IMR-90 (cell line): ENCODE measurements around the gene CYTH4. TPM values are rescaled to one million over a fixed set of nuclear protein-coding genes. Genes with fewer than 3 reads are reported as not detected.

Source experiments
- ATAC-seq: fragments of 200-7000 bp; cut with Tn5 transposase; 2 replicates; pipeline ENCODE4 v1.9.1; 2020; ENCODE audit warnings: low read depth, mild to moderate bottlenecking, moderate library complexity
- BruUV-seq: library from RNA; stranded (reverse); fragments of 400-500 nt; replicated peaks from 2 replicates; lab custom pipeline; 2021; lab: Mats Ljungman, UMichigan
- CTCF ChIA-PET: fragments of 300-600 bp; formaldehyde crosslinking; extraction: SDS; loops from one replicate; lab custom pipeline; 2021; ENCODE audit warnings: antibody characterized with exemption; lab: Yijun Ruan, JAX
- POLR2A ChIA-PET: fragments of 300-600 bp; sonication (Branson Sonifier 250); formaldehyde crosslinking; loops from one replicate; lab custom pipeline; 2022; ENCODE audit warnings: antibody characterized with exemption; ENCODE audit not compliant: unreplicated experiment; lab: Charles Lee
- DNase-seq: peaks from one replicate; pipeline ENCODE4 v3.0.0; 2013
- H2AFZ ChIP-seq: replicated peaks from 2 replicates; pipeline ENCODE3; 2013; ENCODE audit warnings: low read length, mild to moderate bottlenecking; ENCODE audit not compliant: poor library complexity
- H2AK5ac ChIP-seq: 2 replicates; pipeline ENCODE4 v1.6.1; 2013; ENCODE audit warnings: low read depth, low read length, inconsistent platforms
- H2AK9ac ChIP-seq: replicated peaks from 2 replicates; pipeline ENCODE3; 2013; ENCODE audit warnings: mild to moderate bottlenecking, low read depth, low read length, moderate library complexity; ENCODE audit not compliant: poor library complexity
- H2BK120ac ChIP-seq: 2 replicates; pipeline ENCODE4 v1.6.1; 2013; ENCODE audit warnings: low read depth, low read length, inconsistent platforms
- H2BK15ac ChIP-seq: 3 replicates; pipeline ENCODE4 v1.6.1; 2013; ENCODE audit warnings: low read depth, low read length, inconsistent platforms
- H2BK20ac ChIP-seq: 2 replicates; pipeline ENCODE4 v1.6.1; 2013; ENCODE audit warnings: low read depth, mild to moderate bottlenecking, inconsistent platforms, low read length, moderate library complexity
- H2BK5ac ChIP-seq: 2 replicates; pipeline ENCODE4 v1.6.1; 2013; ENCODE audit warnings: mild to moderate bottlenecking, low read depth, low read length, inconsistent platforms; ENCODE audit not compliant: poor library complexity, severe bottlenecking
- H3K14ac ChIP-seq: replicated peaks from 2 replicates; pipeline ENCODE4 v1.6.1; 2013; ENCODE audit warnings: low read depth, low read length, inconsistent platforms
- H3K18ac ChIP-seq: 2 replicates; pipeline ENCODE4 v1.6.1; 2013; ENCODE audit warnings: low read depth, low read length, control low read depth
- H3K23ac ChIP-seq: 2 replicates; pipeline ENCODE4 v1.6.1; 2013; ENCODE audit warnings: low read depth, low read length, inconsistent platforms
- H3K27ac ChIP-seq: 2 replicates; pipeline ENCODE4 v1.5.1; 2013; ENCODE audit warnings: mild to moderate bottlenecking, control low read depth, low read length; ENCODE audit not compliant: insufficient read depth
- H3K27me3 ChIP-seq: 2 replicates; pipeline ENCODE4 v1.6.1; 2013; ENCODE audit warnings: low read length; ENCODE audit not compliant: control insufficient read depth, insufficient read depth
- H3K36me3 ChIP-seq: 2 replicates; pipeline ENCODE4 v1.6.1; 2013; ENCODE audit warnings: low read length, mixed read lengths; ENCODE audit not compliant: control insufficient read depth, insufficient read depth
- H3K4ac ChIP-seq: 2 replicates; pipeline ENCODE4 v1.6.1; 2013; ENCODE audit warnings: low read depth, low read length, inconsistent platforms
- H3K4me1 ChIP-seq: 2 replicates; pipeline ENCODE4 v1.6.1; 2013; ENCODE audit warnings: low read length, mixed read lengths; ENCODE audit not compliant: control insufficient read depth, insufficient read depth
- H3K4me2 ChIP-seq: 2 replicates; pipeline ENCODE4 v1.6.1; 2013; ENCODE audit warnings: low read depth, mild to moderate bottlenecking, control low read depth, low read length, moderate library complexity
- H3K4me3 ChIP-seq: 2 replicates; pipeline ENCODE4 v1.5.1; 2013; ENCODE audit warnings: low read depth, mild to moderate bottlenecking, control low read depth, low read length, moderate library complexity; ENCODE audit not compliant: insufficient read depth
- H3K56ac ChIP-seq: 2 replicates; pipeline ENCODE4 v1.6.1; 2013; ENCODE audit warnings: low read length, inconsistent platforms; ENCODE audit not compliant: insufficient read depth; ENCODE audit errors: extremely low read depth
- H3K79me1 ChIP-seq, 2 experiments: 2 replicates each; pipeline ENCODE4 v1.6.1; 2013; ENCODE audit warnings: low read length in 2 of 2, inconsistent platforms in 1 of 2, low read depth in 1 of 2
- H3K9ac ChIP-seq: 2 replicates; pipeline ENCODE4 v1.6.1; 2013; ENCODE audit warnings: low read depth, low read length, control low read depth
- H3K9me1 ChIP-seq: 2 replicates; pipeline ENCODE4 v1.6.1; 2013; ENCODE audit warnings: low read length, inconsistent platforms; ENCODE audit not compliant: insufficient read depth
- H3K9me3 ChIP-seq: 2 replicates; pipeline ENCODE4 v1.6.1; 2013; ENCODE audit warnings: low read length; ENCODE audit not compliant: control insufficient read depth, insufficient read depth
- H4K20me1 ChIP-seq: 2 replicates; pipeline ENCODE4 v1.6.1; 2013; ENCODE audit warnings: low read length, inconsistent platforms; ENCODE audit not compliant: insufficient read depth
- H4K5ac ChIP-seq: 2 replicates; pipeline ENCODE4 v1.6.1; 2013; ENCODE audit warnings: mild to moderate bottlenecking, low read depth, low read length, control low read depth
- H4K8ac ChIP-seq, 2 experiments: 2 replicates each; pipeline ENCODE4 v1.6.1; 2013; ENCODE audit warnings: low read depth in 2 of 2, low read length in 2 of 2, control low read depth in 1 of 2, inconsistent platforms in 1 of 2
- H4K91ac ChIP-seq: 2 replicates; pipeline ENCODE4 v1.6.1; 2013; ENCODE audit warnings: low read depth, low read length, inconsistent platforms; ENCODE audit not compliant: insufficient read depth
- CEBPB ChIP-seq: IDR thresholded peaks from 2 replicates; pipeline ENCODE4 v1.6.1; 2012; ENCODE audit warnings: low read depth, low read length, improper control_type of control experiment
- FOS ChIP-seq: fragments of 150-350 bp; IDR thresholded peaks from 2 replicates; pipeline ENCODE4 v1.6.1; 2016; ENCODE audit warnings: low read depth, low read length
- MAZ ChIP-seq: IDR thresholded peaks from 2 replicates; pipeline ENCODE4 v1.6.1; 2012; ENCODE audit warnings: low read depth, mild to moderate bottlenecking, low read length, improper control_type of control experiment, moderate library complexity, borderline replicate concordance
- MXI1 ChIP-seq: IDR thresholded peaks from 2 replicates; pipeline ENCODE4 v1.6.1; 2012; ENCODE audit warnings: low read depth, mild to moderate bottlenecking, low read length, moderate library complexity, borderline replicate concordance
- NFE2L2 ChIP-seq: fragments of 150-350 bp; IDR thresholded peaks from 2 replicates; pipeline ENCODE4 v1.6.1; 2016; ENCODE audit warnings: low read depth, mild to moderate bottlenecking, low read length
- POLR2A ChIP-seq: IDR thresholded peaks from 2 replicates; pipeline ENCODE4 v1.6.1; 2012; ENCODE audit warnings: mild to moderate bottlenecking, low read depth, low read length
- RAD21 ChIP-seq: IDR thresholded peaks from 2 replicates; pipeline ENCODE4 v1.6.1; 2012; ENCODE audit warnings: low read length, improper control_type of control experiment
- RCOR1 ChIP-seq: IDR thresholded peaks from 2 replicates; pipeline ENCODE4 v1.6.1; 2012; ENCODE audit warnings: mild to moderate bottlenecking, low read length, improper control_type of control experiment; ENCODE audit not compliant: insufficient replicate concordance
- RFX5 ChIP-seq: IDR thresholded peaks from 2 replicates; pipeline ENCODE4 v1.8.0; 2012; ENCODE audit warnings: low read depth, mild to moderate bottlenecking, low read length, moderate library complexity
- USF2 ChIP-seq: fragments of 150-350 bp; IDR thresholded peaks from 2 replicates; pipeline ENCODE4 v1.6.1; 2017; ENCODE audit warnings: mild to moderate bottlenecking, antibody characterized with exemption, low read length, low read depth
- WGBS, 2 experiments: methylation state at CpG; one replicate each; pipeline versions ENCODE4 v1.1.5 to v1.1.7; 2013; ENCODE audit warnings: missing lambda C conversion rate in 2 of 2; ENCODE audit not compliant: insufficient read length in 1 of 2; ENCODE audit errors: extremely low coverage in 2 of 2; 5-methylcytosine and 5-hydroxymethylcytosine counted together
- dilution Hi-C: fragments of 300-500 bp; cut with HindIII; formaldehyde crosslinking; loops from one replicate; pipeline ENCODE4 v1.14.3; 2018; ENCODE audit warnings: low sequenced_read_pairs; ENCODE audit not compliant: unreplicated experiment
- in situ Hi-C: fragments of 300-500 bp; cut with MboI; formaldehyde crosslinking; loops from 3 replicates; pipeline ENCODE4 v1.14.3; 2019; ENCODE audit warnings: low sequenced_read_pairs, inconsistent platforms, mixed read lengths
- intact Hi-C: fragments of 100-400 bp; cut with micrococcal nuclease; formaldehyde crosslinking; loops from 2 replicates; pipeline ENCODE4 v1.10.0; 2022
- polyA plus RNA-seq, 3 experiments: library from polyadenylated mRNA; depleted of rRNA; stranded (reverse); fragments of >200 nt; gene quantifications; 2 replicates each; pipeline ENCODE4 v1.2.3, GENCODE V29; 2012; ENCODE audit warnings: low replicate concordance in 1 of 3
- total RNA-seq: library from RNA; depleted of rRNA; stranded (reverse); fragments of >200 nt; gene quantifications from 2 replicates; pipeline ENCODE4 v1.2.3, GENCODE V29; 2012
- TF ChIP-seq, protein P1 (sequence below): conservative IDR thresholded peaks from 2 replicates; pipeline ENCODE4 v1.5.1; 2012; ENCODE audit warnings: mild to moderate bottlenecking, low read depth, low read length, improper control_type of control experiment

CYTH4 gene
- total and polyA plus RNA-seq, 2 of the 4 experiments (the other 2 are of a cell fraction) = 0.36 to 0.55 TPM

GRCh38 chr22:37344735-37345449, 62.6 kb downstream of the CYTH4 start (continued):
- no peak for TF ChIP-seq USF2

DNA sequence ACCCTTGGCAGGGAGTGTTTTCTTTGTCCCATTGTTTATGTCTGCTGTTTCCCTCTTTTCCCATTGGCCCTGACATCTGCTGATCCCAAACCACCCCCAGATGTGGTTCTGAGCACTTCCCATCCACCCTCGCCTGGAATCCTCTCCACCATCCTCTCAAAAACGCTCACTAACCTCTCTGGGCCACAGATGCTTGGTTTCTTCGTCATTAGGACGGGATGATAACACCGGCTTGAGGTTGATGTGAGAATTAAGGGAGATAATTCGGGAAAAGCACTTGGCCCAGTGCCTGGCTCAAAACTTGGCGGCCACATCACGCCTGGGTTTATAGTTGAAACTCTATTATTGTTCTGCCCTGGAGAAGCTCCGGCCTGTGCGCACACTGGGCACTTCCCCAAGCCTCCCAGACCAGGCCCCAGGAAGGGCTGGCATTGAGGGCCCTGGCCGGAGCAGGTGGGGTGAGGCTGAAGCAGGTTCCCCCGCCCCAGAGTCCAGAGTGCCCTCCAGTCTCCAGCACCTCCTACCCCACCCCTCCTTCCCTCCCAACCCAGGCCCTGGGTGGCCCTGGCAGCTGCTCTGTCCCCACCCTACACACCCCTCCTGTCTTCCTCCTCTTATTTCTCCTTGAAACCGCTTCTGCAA, 63.7 kb downstream of the CYTH4 start:
- Histone ChIP-seq H2BK5ac (peak overlapping the region; percentile 40), H4K8ac (peak overlapping the region in 1 of 2 experiments; percentile 63; a peak in 1 of 4 replicates), H3K27ac (peak overlapping the region; percentile 21; the same call in 1 of the 2 replicates), H3K9me1 (peaks cover 8% of the 10 kb centered on the region), H2BK120ac (peak overlapping the region; percentile 50), H3K18ac (no peak overlapping the region), H4K91ac (peak overlapping the region; percentile 43), H3K4me3 (no peak overlapping the region), H2AK9ac (no peak overlapping the region), H3K27me3 (peaks cover 8% of the 10 kb centered on the region), H2BK20ac (peak overlapping the region; percentile 6; the same call in 1 of the 2 replicates), H3K14ac (no peak overlapping the region), H2AFZ (peak overlapping the region; percentile 0), H3K23ac (no peak overlapping the region), H3K36me3 (no peaks in the 10 kb centered on the region), H3K4me2 (no peak overlapping the region), H4K20me1 (no peaks in the 10 kb centered on the region), H3K4me1 (peaks cover 12% of the 10 kb centered on the region), H3K9me3 (no peaks in the 10 kb centered on the region), H3K9ac (no peak overlapping the region), H4K5ac (0 out of 2 replicates have a peak overlapping the region, but pooled peaks have one; percentile 8), H3K4ac (peak overlapping the region; percentile 63), H2BK15ac (0 out of 3 replicates have a peak overlapping the region, but pooled peaks have one; percentile 66), H3K79me1 (no peaks in the 10 kb centered on the region), H3K56ac (no peak overlapping the region), H2AK5ac (no peak overlapping the region; the same call in 1 of the 2 replicates)
- ChIA-PET CTCF (no interaction called here), POLR2A (no interaction called here)
- WGBS, 2 experiments = no CpG with 5 or more reads among the region's 13 CpGs
- ATAC-seq (peak; percentile 95), DNase-seq (peak; percentile 97)
- intact Hi-C loops (no loop called here), in situ Hi-C loops (no loop called here), dilution Hi-C loops (no loop called here)
- no TSS peak for BruUV-seq
- peak; percentile 80 for TF ChIP-seq RCOR1
- no peak for TF ChIP-seq MXI1
- TF ChIP-seq, protein P1, sequence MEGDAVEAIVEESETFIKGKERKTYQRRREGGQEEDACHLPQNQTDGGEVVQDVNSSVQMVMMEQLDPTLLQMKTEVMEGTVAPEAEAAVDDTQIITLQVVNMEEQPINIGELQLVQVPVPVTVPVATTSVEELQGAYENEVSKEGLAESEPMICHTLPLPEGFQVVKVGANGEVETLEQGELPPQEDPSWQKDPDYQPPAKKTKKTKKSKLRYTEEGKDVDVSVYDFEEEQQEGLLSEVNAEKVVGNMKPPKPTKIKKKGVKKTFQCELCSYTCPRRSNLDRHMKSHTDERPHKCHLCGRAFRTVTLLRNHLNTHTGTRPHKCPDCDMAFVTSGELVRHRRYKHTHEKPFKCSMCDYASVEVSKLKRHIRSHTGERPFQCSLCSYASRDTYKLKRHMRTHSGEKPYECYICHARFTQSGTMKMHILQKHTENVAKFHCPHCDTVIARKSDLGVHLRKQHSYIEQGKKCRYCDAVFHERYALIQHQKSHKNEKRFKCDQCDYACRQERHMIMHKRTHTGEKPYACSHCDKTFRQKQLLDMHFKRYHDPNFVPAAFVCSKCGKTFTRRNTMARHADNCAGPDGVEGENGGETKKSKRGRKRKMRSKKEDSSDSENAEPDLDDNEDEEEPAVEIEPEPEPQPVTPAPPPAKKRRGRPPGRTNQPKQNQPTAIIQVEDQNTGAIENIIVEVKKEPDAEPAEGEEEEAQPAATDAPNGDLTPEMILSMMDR = no peak
- no peak for TF ChIP-seq NFE2L2
- no peak for TF ChIP-seq RFX5
- no peak; the same call in 1 of the 2 replicates for TF ChIP-seq MAZ
- no peak; the same call in 1 of the 2 replicates for TF ChIP-seq RAD21
- peak; percentile 47; the same call in 1 of the 2 replicates for TF ChIP-seq FOS
- TF ChIP-seq USF2 = no peak
- no peak for TF ChIP-seq POLR2A
- no peak for TF ChIP-seq CEBPB
